RWPE1 (cell line): Measurements from ENCODE around the gene CCDC169.

Experiments used
- CTCF ChIA-PET: fragments of 350-600 bp; sonication (Branson Sonifier 250); formaldehyde crosslinking; extraction: SDS; loops from one replicate; lab custom pipeline; 2021; lab: Yijun Ruan, JAX
- POLR2A ChIA-PET: fragments of 400-600 bp; formaldehyde crosslinking; extraction: SDS; loops from one replicate; lab custom pipeline; 2020; ENCODE audit warnings: antibody characterized with exemption; ENCODE audit not compliant: low non-redundant PET; lab: Yijun Ruan, JAX
- DNase-seq: peaks from one replicate; pipeline ENCODE4 v3.0.0; 2012; ENCODE audit warnings: low spot score
- H3K27ac ChIP-seq: fragments of 450-650 bp; 2 replicates; pipeline ENCODE4 v1.5.1; 2017
- TF ChIP-seq, protein P1 (sequence below): fragments of 450-650 bp; conservative IDR thresholded peaks from 2 replicates; pipeline ENCODE4 v1.5.1; 2017; ENCODE audit warnings: low read depth, mild to moderate bottlenecking

CCDC169 gene

GRCh38 chr13:36297366-36298338, at the start of gene CCDC169:
Gene CCDC169, minus strand, starts transcription at chr13:36297814. Its CDS starts 95 bp downstream, at chr13:36297719.
- TF ChIP-seq, protein P1, sequence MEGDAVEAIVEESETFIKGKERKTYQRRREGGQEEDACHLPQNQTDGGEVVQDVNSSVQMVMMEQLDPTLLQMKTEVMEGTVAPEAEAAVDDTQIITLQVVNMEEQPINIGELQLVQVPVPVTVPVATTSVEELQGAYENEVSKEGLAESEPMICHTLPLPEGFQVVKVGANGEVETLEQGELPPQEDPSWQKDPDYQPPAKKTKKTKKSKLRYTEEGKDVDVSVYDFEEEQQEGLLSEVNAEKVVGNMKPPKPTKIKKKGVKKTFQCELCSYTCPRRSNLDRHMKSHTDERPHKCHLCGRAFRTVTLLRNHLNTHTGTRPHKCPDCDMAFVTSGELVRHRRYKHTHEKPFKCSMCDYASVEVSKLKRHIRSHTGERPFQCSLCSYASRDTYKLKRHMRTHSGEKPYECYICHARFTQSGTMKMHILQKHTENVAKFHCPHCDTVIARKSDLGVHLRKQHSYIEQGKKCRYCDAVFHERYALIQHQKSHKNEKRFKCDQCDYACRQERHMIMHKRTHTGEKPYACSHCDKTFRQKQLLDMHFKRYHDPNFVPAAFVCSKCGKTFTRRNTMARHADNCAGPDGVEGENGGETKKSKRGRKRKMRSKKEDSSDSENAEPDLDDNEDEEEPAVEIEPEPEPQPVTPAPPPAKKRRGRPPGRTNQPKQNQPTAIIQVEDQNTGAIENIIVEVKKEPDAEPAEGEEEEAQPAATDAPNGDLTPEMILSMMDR, result no peak
- peak; percentile 77 for DNase-seq
- ChIA-PET CTCF (interaction anchor here (0.6 to 0.9 kb wide), 3 partner anchors 13 to 62 kb away, joined by 3 to 5 read pairs (median 3); no protein-coding TSS in a partner anchor), POLR2A (no interaction called here)
- peak within 1 kb of the TSS; percentile 57 for H3K27ac ChIP-seq

DNA sequence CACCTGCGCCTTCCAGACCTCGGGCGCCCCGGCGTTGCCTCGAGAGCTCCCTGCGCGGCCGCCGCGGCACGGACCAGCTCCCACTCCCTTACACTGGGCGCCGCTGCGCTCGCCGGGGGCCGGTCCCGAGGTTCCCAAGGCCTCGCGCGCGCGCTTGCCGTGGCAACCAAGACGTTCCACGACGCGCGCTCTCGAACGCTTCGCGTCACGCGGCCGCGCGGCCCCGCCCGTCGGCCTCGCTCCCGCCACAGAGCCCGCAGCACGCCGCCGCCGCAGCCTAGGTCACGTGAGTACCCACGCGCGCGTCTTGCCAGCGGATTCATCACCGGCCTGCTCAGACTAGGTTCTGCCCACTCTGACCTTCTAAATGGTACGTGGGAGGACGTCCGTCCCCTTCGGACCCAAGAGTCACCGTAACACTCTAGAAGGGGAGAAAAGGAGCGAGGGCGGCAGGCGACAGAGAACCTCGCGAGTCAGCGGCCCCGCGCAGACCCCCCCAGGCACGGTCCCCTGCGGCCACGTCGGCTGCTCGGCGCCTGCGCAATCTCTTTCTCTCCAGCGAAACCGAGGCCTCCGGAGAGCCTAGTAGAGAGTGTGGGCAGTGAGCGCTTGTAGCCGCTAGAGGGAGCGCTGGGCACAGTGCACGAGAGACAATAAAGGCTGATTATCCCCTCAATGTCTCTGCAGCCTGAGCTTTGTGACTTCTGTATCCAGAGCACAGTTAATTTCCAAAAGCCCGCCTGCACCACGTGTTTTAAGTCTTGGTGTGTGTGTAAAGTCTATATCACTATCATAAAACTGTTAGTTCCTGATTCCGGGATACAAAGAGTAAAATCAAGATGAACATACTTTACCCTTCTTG, 48.8 kb upstream of the CCDC169 start, which contains the start of gene SPART:
TSS of gene SPART (minus strand) at position 173 of the 862 bp plus-strand sequence. CDS start 10,564 bp downstream, outside the sequence.
- ChIA-PET POLR2A (no interaction called here), CTCF (interaction anchor here (0.6 to 1.2 kb wide), 9 partner anchors 8 to 481 kb away, joined by 3 to 8 read pairs (median 4); no protein-coding TSS in a partner anchor)
- H3K27ac ChIP-seq, result peak within 1 kb of the TSS; percentile 97
- TF ChIP-seq, protein P1, result peak; percentile 98
- DNase-seq, result peak; percentile 85

GRCh38 chr13:36345438-36346221, 48.0 kb upstream of the CCDC169 start:
- peak overlapping the region; percentile 97 for H3K27ac ChIP-seq
- peak; percentile 58 for DNase-seq
- TF ChIP-seq, protein P1, result no peak
- ChIA-PET POLR2A (no interaction called here), CTCF (no interaction called here)

DNA sequence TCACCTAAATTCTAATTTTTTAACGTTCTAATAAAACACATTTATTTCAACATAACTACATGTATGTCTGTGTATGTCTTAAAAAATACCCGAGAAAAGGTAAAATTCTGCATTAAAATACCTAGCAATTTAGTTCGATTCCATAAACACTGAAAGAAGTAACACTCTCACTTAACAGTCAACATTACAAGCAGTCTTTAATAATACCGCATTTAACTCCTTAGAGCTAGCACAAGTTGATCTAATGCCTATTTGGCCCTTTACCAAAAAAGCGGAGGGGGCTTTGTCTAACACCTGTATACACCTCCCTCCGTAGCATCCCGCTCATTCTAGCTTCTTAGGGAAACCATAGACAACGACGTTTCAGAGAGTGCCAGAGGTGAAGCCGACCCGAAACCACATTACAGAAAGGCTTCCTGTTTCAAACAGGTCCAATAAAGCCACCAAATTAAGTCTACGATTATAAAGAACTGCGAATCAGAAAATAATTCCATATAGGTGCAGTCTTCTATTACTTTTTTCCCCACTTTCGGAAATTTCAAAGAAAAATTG, 47.3 kb upstream of the CCDC169 start:
- peak overlapping the region; percentile 97 for H3K27ac ChIP-seq
- TF ChIP-seq, protein P1, result no peak
- ChIA-PET CTCF (interaction anchor here (0.7 kb wide), 1 partner anchor 62 kb away, joined by 4 read pairs; no protein-coding TSS in a partner anchor), POLR2A (no interaction called here)
- peak; percentile 21 for DNase-seq

DNA sequence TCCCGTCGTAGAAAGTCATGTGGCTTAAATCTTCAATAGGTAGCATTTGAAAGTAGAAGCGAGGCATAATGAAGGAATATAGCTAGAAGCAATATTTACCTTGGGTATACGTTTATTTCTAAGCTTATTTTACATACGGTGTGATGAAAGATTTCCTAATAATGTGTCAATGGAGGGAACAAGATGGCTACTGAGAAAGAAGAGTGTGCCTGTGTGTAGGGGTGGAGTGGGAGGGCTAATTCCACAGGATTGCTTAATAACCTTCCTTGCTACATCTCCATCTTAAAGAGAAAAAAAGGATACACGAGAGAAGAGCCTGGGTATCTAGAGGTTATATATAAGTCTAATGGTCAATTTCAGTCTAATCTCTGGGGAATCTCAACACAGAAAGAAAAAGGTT, 46.6 kb upstream of the CCDC169 start:
- no peak overlapping the region for H3K27ac ChIP-seq
- peak; percentile 34 for DNase-seq
- TF ChIP-seq, protein P1, result no peak
- ChIA-PET CTCF (interaction anchor here (0.6 to 1.5 kb wide), 2 partner anchors 10 to 656 kb away, joined by 3 read pairs; no protein-coding TSS in a partner anchor), POLR2A (no interaction called here)
